HepG2 (cell line): ENCODE results near the gene SCAI. TPM values are rescaled to one million over a fixed set of nuclear protein-coding genes. Genes with fewer than 3 reads are reported as not detected.
"Not testable (repeated sequence)": the region's sequence is repeated elsewhere in the genome, so short reads cannot be mapped to it uniquely, and the experiment has no call there.

Source experiments
- ATAC-seq: fragments of 200-7000 bp; cut with Tn5 transposase; 3 replicates; pipeline ENCODE4 v1.9.1; 2020; ENCODE audit warnings: mild to moderate bottlenecking, moderate library complexity
- BruUV-seq: library from RNA; stranded (reverse); fragments of 400-500 nt; replicated peaks from 2 replicates; lab custom pipeline; 2021; lab: Mats Ljungman, UMichigan
- CTCF ChIA-PET: fragments of 300-600 bp; formaldehyde crosslinking; extraction: SDS; loops from one replicate; lab custom pipeline; 2021; ENCODE audit warnings: low total read pairs, inconsistent platforms, low intra/inter-chr PET ratio; lab: Yijun Ruan, JAX
- POLR2A ChIA-PET: fragments of 350-600 bp; sonication (Branson Sonifier 250); formaldehyde crosslinking; loops from one replicate; lab custom pipeline; 2020; ENCODE audit warnings: antibody characterized with exemption, inconsistent platforms; lab: Yijun Ruan, JAX
- DNase-seq: peaks from one replicate; pipeline ENCODE4 v3.0.0-alpha.2; 2015; ENCODE audit warnings: low spot score
- FAIRE-seq: peaks from 3 replicates; lab custom pipeline; 2011; peaks lifted over from hg19 to GRCh38; lab: Jason Lieb, UNC
- H2AFZ ChIP-seq: one replicate; pipeline ENCODE4 v1.6.1; 2011; ENCODE audit warnings: low read length, inconsistent platforms
- H3K27ac ChIP-seq: fragments of 300-600 bp; 3 replicates; pipeline ENCODE4 v1.8.0; 2011; ENCODE audit warnings: mixed run types, mild to moderate bottlenecking, mixed read lengths, low read length, inconsistent platforms; ENCODE audit not compliant: insufficient read depth; ENCODE audit errors: extremely low read length
- H3K27me3 ChIP-seq, 2 experiments: fragments of 200-600 bp in 1 of 2; 2 replicates in 1 of 2; 3 replicates in 1 of 2; pipeline versions ENCODE4 v1.6.0 to v1.8.0; 2011; ENCODE audit warnings: low read length in 2 of 2, mild to moderate bottlenecking in 2 of 2, moderate library complexity in 2 of 2, inconsistent platforms in 1 of 2; ENCODE audit not compliant: insufficient read depth in 2 of 2, control insufficient read depth in 1 of 2
- H3K36me3 ChIP-seq, 2 experiments: fragments of 200-600 bp in 1 of 2; replicated peaks in 1 of 2; 2 replicates in 1 of 2; 3 replicates in 1 of 2; pipeline versions ENCODE4 v1.5.1 to v1.8.0; 2011; ENCODE audit warnings: low read length in 2 of 2, inconsistent platforms in 1 of 2; ENCODE audit not compliant: insufficient read depth in 2 of 2, control insufficient read depth in 1 of 2
- H3K4me1 ChIP-seq: 2 replicates; pipeline ENCODE4 v1.5.1; 2012; ENCODE audit warnings: low read length, inconsistent platforms; ENCODE audit not compliant: insufficient read depth
- H3K4me2 ChIP-seq: 2 replicates; pipeline ENCODE4 v1.6.0; 2011; ENCODE audit warnings: low read depth, low read length, inconsistent platforms
- H3K4me3 ChIP-seq, 3 experiments: fragments of 200-600 bp in 1 of 3; sonication (generic), shearing (Covaris generic) in 1 of 3; replicated peaks in 1 of 3; 2 replicates each; pipeline ENCODE4 v1.5.1; 2011 to 2016; ENCODE audit warnings: low read length in 3 of 3, inconsistent platforms in 2 of 3, low read depth in 2 of 3, mild to moderate bottlenecking in 2 of 3, control low read depth in 1 of 3, mixed read lengths in 1 of 3; ENCODE audit not compliant: insufficient read depth in 1 of 3
- H3K79me2 ChIP-seq: one replicate; pipeline ENCODE4 v1.6.1; 2011; ENCODE audit warnings: low read length, inconsistent platforms; ENCODE audit not compliant: insufficient read depth
- H3K9ac ChIP-seq: 2 replicates; pipeline ENCODE4 v1.6.0; 2011; ENCODE audit warnings: mild to moderate bottlenecking, low read depth, low read length, inconsistent platforms; ENCODE audit not compliant: insufficient read depth
- H3K9me3 ChIP-seq: 2 replicates; pipeline ENCODE4 v1.5.1; 2012; ENCODE audit warnings: mild to moderate bottlenecking, low read length
- H4K20me1 ChIP-seq: 2 replicates; pipeline ENCODE4 v1.6.0; 2011; ENCODE audit warnings: inconsistent platforms, mild to moderate bottlenecking, low read length, moderate library complexity; ENCODE audit not compliant: insufficient read depth
- PHF5A ChIP-seq: IDR thresholded peaks from one replicate; pipeline ENCODE4 v1.6.1; 2018; ENCODE audit warnings: low read depth, missing genetic modification reagents; ENCODE audit not compliant: unreplicated experiment
- TEF ChIP-seq: sonication (generic); formaldehyde crosslinking; IDR thresholded peaks from 2 replicates; pipeline ENCODE4 v1.5.0; 2020; ENCODE audit warnings: missing genetic modification reagents
- TFE3 ChIP-seq: IDR thresholded peaks from 2 replicates; pipeline ENCODE4 v1.6.1; 2016
- ZBTB43 ChIP-seq: sonication (generic); formaldehyde crosslinking; conservative IDR thresholded peaks from 2 replicates; pipeline ENCODE4 v1.4.0; 2020; ENCODE audit warnings: missing genetic modification reagents
- ZNF20 ChIP-seq: sonication (generic); formaldehyde crosslinking; IDR thresholded peaks from 2 replicates; pipeline ENCODE4 v1.4.0; 2020; ENCODE audit warnings: mild to moderate bottlenecking, moderate library complexity, missing genetic modification reagents
- WGBS: methylation state at CpG from one replicate; pipeline ENCODE4 v1.1.6; 2017; ENCODE audit warnings: low lambda C conversion rate; 5-methylcytosine and 5-hydroxymethylcytosine counted together
- in situ Hi-C: cut with HindIII; loops from 2 replicates; pipeline ENCODE4 v1.10.0; 2017; ENCODE audit warnings: low pct_unique_long_range_greater_than_20kb; ENCODE audit not compliant: extremely low pct_ligation_motif_present
- intact Hi-C: fragments of 100-400 bp; cut with micrococcal nuclease; formaldehyde crosslinking; loops from one replicate; pipeline ENCODE4 v1.10.0; 2022; ENCODE audit not compliant: unreplicated experiment
- polyA plus RNA-seq, 8 experiments: library from polyadenylated mRNA; depleted of rRNA in 3 of 8; stranded (reverse) in 7 of 8; unstranded in 1 of 8; fragments of >200 nt; fragmentation: Illumina TruSeq in 4 of 8; extraction: Trizol in 4 of 8; gene quantifications; 2 replicates each; pipeline versions ENCODE4 v1.2.1 to v1.2.3, GENCODE V29; 2011 to 2016; ENCODE audit warnings: low read depth in 4 of 8, missing spikeins in 1 of 8, mixed read lengths in 1 of 8; ENCODE audit not compliant: insufficient read depth in 1 of 8
- total RNA-seq, 5 experiments: library from RNA; depleted of rRNA; stranded (reverse); fragments of >200 nt; fragmentation: Illumina TruSeq; extraction: Trizol; gene quantifications; 2 replicates each; pipeline ENCODE4 v1.2.3, GENCODE V29; 2016; ENCODE audit warnings: low read depth in 1 of 5

SCAI gene
- total and polyA plus RNA-seq, 2 of the 13 experiments (the other 11 are each of a cell fraction or from before 2014, with no cell fraction given): 4.4 to 8.4 TPM

GRCh38 chr9:125085703-125086477 lies 57.4 kb downstream of the SCAI start (continued):
- TF ChIP-seq TEF (no peak), PHF5A (CRISPR knock-in tag) (no peak), TFE3 (CRISPR knock-in tag) (no peak), ZNF20 (CRISPR knock-in tag) (no peak), ZBTB43 (CRISPR knock-in tag) (no peak)
- TF ChIP-seq, all 625 proteins: peak for 0

- H4K20me1 ChIP-seq, H3K4me2 ChIP-seq, H3K4me3 ChIP-seq, H2AFZ ChIP-seq, intact Hi-C loops, H3K4me1 ChIP-seq, DNase-seq, H3K36me3 ChIP-seq, H3K27ac ChIP-seq, H3K9ac ChIP-seq, FAIRE-seq, H3K79me2 ChIP-seq, CTCF ChIA-PET, H3K27me3 ChIP-seq, BruUV-seq, POLR2A ChIA-PET, ATAC-seq: not testable (repeated sequence)
- 75% methylated on average over 3 of the region's 6 CpGs for WGBS
- in situ Hi-C loops: loop anchor here (10.0 kb wide), 1 partner anchor 57 kb away; no protein-coding TSS in a partner anchor
- peaks cover 25% of the 10 kb centered on the region for H3K9me3 ChIP-seq
Observed at GRCh38 chr9:125082197-125082596, 61.1 kb downstream of the SCAI start.
